Inflammatory macrophage treated with lipopolysaccharide for 1 hour (primary cell): ENCODE measurements around the gene SURF1.

ENCODE experiments used
- DNase-seq, 2 donors: peaks; one replicate each; pipeline ENCODE4 v3.0.0-alpha.2; 2020 to 2022

Gene SURF1

DNA sequence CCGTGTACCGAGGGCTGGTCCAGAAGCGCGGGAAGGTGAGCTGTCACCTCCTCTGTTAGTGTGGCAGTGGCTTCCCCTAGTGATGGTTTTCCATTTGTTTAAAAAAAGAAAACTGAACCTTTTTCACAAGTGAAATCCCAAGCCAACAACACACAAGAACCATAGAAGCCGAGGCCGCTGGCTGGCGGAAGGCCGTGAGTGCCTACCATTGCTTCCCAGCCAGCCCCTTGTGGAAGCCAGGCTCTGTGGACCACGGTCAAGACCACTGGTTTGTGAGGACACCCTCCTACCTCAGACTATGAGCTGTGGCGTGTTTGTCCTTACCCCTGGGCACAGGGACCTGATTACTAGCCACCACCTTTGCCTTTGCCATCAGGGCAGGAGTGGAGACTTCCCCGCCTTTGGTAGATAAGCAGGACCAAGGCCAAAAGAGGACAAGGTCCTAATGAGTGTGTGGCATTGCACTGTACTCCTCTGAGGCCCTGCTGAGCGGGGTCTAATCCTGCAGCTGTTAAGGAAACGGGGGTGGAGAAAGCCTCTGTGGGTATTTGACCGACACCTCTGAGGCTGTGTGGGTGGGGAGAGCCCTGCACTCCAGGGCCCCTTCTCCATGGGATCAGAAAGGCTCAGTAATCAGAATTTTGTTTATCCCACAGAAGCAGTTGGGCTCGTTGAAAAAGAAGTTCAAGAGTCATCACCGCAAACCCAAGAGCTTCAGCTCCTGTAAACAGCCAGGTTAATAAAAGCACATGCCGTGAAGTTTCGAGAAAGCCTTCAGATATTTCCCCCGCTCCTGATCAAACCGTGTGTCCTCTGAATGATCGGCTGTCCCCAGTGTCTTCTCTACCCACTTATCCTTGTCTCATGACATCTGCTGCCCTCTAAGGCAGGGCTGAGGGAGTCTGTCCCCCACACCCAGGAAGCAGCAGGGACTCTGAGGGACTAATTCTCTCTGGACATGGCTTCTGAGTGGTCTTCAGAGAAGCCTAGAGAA, 4.4 kb upstream of the SURF1 start:
- DNase-seq: no peak

DNA sequence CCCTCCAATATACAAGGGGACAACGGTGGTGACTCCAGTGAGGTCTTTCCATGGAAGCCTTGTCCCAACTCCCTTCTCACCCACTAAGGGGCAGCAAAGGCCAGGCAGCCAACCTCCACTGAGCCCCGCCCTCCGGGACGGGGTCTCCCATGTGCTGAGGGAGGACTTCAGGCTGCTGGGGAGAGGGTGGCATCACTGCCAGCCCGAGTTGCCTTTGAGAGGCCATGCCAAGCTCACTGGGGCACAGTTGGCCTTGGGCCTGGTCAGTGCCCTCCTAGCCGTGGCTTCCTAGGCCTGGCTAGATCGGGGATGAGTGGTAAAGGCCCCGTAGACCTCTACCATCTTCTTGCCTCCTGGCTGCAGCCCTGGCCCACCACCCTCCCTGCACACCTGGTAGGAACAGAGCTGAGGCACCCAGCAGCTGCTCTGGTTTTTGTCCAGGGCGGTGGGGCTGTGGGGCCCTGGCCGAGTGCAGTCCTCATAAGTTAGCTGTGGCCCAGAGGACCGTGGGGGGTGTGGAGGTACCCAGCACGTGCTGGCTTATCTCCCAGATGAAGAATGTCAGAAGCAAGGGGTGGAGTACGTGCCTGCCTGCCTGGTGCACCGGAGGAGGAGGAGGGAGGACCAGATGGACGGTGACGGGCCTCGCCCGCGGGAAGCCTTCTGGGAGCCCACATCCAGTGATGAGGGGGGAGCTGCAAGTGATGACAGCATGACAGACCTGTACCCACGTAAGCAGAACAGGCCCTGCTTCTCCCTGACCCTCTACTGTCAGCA, 3.3 kb upstream of the SURF1 start:
- DNase-seq: no peak

DNA sequence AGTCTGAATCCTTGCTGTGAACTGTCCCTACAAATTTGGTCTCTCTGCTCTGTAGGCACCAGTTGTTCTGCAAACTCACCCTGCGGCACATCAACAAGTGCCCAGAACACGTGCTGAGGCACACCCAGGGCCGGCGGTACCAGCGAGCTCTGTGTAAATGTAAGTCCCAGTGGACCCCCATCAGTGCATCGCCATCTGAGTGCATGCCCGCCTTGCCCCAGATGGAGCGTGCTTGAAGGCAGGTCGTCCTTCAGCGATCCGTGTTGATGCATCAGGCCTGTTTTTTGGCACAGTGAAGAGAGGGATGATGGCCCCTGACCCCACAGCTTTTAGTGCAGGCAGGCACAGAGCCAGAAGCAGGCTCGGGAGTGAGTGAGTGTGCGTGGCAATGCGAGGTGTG, 1.4 kb upstream of the SURF1 start:
- DNase-seq: no peak

DNA sequence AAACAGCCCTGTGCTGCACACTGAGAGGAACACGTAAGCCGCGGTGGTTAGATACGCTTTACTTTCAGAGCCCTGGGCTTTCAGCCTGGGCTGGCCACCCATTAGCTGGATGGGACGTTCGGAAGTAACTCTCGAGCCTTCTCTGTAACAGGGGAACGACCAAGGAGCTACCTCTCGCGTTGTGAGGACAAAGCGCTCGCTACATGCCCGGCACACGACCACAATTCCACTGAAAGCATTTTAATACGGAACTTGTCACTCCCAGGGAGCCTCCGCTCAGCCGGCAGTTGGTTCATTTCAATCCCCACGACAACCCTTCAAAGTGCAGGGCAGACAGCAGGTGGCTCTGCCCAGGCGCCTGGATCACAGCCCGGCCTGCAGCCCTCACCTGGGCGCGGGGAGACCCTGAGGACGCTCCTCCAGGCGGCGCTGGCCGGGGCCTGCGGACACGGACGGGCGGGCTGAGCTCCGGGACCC, 368 bp downstream of the SURF1 start:
- DNase-seq: no peak

DNA sequence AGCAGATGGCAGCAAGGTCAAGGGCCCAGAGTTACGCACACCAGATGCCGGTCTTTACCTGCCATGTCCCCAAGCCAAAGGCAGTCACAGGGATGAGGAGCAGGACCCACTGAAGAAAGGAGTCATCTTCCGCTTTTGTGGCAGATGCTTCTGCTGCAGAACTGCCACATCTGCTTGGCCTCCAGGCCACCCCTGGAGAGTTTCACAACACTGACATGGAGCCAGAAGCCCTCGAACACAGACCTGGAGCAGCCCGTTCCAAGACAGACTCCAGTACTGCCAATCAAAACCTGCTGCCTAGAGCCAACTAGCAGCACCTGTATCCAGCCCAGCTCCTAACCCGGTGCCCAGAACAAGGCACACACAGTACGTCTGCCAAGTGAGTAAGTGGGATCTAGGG, 1.5 kb downstream of the SURF1 start:
- no peak for DNase-seq

DNA sequence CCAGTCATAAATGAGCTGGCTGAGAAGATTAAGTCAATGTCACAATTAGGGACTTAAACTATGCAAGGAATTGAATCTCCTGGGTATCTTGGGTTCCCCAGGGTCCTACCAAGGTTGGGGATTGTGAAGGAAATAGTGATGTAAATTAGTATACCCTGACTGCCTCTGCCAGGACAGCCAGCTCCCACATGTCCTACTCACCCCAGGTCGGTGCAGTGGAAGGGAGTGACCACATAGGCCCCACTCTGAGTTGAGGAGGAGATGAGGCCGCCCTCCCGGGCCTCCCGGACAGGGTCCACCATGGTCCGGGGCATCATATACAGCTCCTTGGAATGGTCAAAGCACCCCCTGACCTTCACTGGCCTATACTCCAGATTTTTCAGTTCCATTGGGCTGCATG, 2.7 kb downstream of the SURF1 start:
- no peak for DNase-seq

DNA sequence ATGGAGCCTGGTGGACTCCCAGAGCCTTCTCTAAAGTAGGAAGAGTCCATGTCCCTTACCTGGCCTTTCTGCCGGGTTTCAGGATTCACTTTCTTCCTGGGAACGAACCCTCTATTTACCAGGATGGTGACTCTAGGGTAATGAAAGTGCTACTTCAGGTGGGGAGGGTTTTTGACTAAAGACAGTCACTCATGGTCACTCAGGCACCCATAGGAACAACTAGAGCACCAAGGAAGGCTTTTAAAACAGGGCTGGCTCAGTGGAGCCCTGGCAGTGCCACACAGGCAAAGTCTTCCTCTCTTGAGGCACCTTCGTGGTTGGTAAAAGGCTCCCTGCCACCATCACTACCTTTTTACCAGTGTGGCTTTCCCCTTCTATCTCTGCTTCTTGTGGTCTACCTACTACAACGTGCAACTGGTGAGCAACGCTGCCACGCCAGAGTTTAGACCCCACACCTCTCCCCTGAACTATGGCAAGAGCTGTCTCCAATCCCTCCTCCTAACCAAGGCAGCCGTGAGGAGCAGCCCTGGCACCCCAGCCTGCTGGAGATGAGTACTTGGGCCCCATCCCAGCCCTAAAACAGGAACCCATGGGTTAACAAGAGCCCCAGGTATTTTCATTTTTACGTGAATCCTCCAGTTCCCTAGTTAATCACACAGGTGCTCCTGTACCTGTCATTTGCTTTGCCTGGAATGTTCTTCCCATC, 3.5 kb downstream of the SURF1 start:
- no peak for DNase-seq

DNA sequence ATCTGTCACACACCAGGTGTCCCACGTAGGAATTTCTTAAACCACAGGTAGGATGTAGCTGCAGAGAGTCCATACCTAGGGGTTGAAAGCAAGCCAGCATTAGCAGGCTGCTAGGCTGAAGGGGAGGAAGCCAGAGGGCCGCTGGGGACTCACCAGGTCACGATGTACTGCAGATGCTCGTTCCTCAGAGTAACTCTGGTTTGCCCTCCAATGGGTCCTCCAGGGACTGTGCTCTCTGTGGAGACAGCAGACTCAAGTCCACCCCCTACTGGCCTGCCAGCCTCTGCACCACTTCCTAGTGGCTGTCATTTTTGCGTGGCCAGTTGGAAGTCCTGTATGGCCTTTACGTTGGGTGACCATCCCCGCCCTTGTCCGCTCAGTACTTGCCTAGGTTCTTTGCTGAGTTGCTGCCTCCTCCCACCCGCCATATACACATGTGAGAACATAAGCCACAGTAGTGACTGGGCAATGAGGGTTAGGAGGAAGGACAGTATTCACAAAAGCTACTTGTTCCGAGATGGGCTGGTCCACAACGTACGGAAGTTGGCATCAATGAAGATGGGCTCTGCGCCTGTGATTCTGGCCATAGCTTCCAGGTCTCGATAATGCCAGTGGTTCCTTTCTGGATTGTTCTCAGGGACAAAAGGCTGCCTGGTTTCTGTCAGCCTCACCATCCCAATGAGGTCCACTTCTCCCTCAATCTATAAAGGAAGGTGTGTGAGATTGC, 4.2 kb downstream of the SURF1 start:
- peak; percentile 63 to 71 for DNase-seq

DNA sequence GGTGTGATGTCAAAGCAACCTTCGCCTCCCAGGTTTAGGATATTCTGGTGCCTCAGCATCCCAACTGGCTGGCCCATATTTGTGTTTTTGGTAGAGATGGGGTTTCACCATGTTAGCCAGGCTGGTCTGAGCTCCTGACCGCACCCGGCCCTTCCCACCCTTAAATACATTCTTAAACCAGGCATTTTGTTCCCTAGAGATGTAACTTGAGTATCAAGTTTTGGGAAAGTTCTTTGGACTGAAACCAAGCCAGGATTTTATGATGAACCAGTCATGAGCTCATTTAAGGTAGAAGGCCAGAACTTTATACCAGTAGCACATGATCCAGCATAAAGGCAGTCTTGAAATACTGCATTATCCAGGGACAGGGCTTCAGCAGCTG, 4.8 kb downstream of the SURF1 start:
- DNase-seq: no peak

DNA sequence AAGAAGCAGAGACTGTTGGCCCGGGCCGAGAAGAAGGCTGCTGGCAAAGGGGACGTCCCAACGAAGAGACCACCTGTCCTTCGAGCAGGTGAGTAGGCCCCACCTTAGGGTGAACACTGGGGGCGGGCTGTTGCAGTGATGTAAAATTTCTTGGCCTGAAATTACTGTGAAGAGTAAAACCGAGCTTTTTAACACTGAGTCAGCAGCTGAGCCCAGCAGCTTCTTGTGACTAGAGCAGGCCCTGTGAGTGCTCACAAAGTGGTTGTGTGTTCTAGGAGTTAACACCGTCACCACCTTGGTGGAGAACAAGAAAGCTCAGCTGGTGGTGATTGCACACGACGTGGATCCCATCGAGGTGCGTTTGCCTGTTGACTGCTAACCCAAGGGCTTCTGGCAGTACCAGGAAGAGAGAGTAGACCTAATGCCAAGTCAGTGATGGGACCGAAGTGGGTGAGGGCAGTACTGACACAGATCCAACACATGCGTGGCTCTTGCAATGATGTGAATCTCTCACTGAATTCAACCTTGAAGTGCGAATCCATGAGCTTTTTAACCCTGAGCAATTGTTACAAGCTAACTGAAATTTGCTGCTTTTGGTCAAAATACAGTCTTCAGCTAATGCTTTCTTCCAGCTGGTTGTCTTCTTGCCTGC, 6.2 kb downstream of the SURF1 start:
- no peak for DNase-seq

DNA sequence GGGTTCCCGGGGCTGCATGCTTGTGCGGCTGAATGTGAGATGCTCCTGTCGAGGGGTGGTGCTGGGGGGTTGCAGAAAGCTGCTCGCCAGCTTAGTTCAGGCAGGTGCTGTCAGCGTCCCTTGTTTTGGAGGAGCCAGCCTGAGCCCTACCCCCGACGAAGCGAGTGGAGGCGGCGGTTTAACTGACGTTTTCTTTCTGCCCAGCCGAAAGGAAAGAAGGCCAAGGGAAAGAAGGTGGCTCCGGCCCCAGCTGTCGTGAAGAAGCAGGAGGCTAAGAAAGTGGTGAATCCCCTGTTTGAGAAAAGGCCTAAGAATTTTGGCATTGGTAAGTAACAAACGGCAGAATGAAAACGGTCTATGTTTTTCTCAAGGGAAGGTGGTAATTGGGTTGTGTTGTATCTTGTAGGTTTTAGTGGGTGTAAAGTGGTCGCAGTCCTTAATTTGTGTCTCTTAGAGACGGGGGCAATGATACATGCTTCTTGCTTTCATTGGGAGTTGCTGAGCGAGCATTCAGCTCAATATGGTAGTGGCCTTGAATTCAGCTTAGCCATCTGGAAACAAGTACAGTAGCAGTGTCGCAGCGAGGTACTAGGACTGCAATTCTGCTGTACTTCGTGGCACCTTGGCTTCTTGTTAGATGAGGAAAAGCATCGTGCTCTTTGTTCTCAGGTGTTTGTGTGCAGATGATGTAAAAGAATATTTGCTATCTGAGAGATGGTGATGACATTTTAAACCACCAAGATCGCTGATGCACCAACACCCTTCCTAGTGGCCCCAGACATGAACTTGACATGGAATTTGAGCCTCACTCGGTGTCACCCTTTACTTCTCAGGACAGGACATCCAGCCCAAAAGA, 7.3 kb downstream of the SURF1 start:
- no peak for DNase-seq

DNA sequence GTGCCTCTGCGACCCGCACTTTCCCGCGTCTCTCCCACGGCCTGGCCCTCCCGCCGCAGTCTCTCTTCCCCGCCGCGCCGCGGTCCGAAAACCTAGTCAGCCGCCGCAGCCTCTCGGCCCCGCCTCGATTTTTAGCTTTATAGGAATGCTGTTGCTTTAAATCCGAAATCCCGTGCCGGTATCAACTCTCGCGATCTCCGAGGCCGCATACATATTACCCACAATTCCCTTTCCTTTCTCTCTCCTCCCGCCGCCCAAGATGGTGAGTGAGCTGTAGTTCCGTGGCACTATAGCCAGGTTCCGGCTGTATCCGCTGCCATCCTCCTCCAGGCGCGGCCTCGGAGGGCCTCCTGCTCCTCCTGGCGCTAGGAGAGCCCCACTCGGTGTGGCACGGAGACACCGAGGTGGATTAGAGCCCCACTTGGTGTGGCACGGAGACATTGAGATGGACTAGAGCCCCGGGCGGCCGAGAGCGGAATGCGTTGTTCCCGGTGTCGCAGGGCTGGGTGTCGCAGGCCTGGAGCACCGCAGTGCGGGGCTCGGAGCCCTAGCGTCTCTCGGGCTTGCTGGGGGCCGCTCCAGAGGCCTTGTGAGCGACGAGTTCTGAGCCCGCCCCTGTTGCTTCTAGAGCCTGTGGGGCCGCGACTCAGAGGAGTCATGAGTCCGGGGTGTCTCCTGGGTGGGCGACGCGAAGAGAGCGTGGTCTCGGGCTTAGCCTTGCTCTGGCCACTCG, 8.1 kb downstream of the SURF1 start, which contains the start of the genes MED22 and RPL7A:
MED22 (minus strand) TSS at position 147 of the 733 bp plus-strand sequence. CDS start 1,469 bp downstream, outside the sequence.
RPL7A (plus strand) TSS at position 234 of the 733 bp plus-strand sequence; CDS start at position 260, 26 bp downstream.
- DNase-seq: peak; percentile 96 to 99

DNA sequence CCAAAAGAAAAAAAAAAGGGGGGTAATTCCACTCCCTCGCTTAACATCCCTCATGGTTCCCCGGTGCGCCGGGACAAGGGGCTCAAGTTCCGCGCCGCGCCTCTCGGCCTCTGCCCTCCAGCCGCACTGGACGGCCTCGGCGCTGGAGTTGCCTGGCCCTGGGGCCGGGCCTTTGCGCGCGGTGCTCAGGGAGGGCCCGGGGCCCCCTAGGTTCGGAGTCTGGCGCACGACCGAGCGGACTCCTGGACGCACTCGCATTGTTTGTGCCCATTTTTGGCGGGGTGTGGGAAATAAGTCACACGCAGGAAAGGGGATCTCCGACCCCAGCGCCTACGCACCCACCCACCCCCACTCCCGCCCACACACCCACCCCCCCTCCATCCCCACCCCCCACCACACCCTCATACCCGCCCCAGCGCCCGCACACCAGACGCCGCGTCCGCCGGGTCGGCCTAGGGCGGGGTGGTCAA, 8.7 kb downstream of the SURF1 start:
- DNase-seq: peak; percentile 27 to 31

DNA sequence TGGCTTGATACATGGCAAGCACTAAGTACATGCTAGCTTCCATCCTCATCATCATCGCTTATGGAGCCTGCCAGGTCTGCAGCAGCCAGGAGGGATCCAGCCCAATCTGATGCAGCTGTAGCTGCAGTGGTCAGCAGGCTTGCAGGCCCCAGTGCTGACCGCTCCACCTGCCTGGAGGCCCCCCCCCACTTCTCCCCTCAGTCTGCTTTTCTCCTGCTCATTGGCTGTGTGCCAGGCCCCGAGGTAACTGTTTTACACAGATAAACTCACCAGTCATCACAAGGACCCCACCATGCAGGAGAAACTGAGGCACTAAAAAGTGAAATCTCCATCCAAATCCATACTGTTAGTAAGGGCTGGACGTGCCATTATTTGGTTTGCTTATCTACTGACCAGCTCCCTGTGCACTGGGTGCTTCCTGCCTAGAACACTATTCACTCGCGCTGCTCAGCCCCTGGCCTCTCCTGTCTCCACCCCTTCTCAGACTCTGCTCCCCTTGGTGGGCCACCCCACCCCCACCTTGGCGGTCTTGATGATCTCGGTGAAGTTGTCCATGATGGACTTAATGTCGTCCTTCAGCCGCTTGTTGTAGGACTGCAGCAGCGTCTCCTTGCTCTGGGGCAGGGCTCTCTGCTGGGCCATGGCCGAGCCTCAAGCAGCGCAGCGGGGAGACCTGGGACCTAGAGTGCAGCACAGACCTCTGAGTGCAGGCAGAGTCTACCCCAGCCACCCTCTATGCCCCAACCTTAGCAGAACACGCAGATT, 10.1 kb downstream of the SURF1 start:
- DNase-seq: no peak

DNA sequence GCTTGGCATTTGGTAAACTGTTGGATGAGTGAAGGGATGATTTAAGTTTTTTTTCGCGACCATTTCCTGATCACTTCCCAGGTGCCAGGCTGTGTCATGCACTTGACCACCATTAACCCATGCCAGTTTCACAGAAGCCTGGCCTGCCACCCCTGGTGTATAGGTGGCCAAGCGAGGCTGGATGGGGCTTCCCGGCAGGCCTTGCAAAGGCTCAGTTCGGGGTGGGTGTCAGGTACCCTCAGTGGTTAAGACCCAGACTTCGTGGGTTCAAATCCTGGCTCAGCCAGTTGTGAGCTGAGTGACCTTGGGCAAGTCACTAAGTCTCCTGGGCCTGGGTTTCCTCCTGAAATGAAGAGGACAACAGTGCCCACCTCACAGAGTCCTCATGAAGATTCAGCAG, 10.7 kb downstream of the SURF1 start:
- DNase-seq: no peak

DNA sequence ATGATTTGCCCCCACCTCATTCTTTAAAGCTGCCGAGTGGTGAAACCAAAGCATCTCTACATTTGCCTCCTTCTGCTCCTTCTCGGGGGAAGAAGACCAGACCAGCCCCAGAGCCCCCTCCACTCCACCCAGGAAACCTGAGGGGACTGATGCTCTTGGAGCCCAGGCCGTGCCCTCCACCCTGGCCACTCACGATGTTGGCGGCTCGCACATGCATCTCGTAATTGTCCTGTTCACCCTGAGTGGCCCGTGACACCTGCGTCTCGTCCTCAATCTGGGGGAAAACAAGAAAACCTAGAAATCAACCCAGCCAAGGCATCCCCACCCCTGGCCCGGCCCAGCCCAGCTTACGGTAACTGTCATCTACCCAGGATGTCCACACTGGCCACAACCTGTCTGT, 11.3 kb downstream of the SURF1 start:
- no peak for DNase-seq

DNA sequence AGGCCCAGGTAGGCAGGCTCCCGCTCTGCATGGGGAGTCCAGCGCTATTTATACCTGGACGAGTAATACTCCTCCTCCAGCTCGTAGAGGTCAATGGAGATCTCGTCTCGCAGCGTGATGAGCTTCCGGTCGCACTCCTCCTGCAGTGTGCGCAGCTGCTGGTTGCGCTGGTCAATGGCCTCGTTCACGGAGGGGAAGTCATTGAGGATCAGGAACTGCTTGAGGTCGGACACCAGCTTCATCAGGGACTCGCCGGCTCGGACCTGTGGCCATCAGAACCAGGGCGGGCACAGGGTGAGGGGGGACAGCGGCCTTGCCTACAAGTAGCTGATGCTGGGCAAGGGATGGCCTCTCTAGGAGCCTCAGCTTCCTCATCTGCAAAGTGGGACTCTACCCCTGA, 12.2 kb downstream of the SURF1 start:
- DNase-seq: no peak

DNA sequence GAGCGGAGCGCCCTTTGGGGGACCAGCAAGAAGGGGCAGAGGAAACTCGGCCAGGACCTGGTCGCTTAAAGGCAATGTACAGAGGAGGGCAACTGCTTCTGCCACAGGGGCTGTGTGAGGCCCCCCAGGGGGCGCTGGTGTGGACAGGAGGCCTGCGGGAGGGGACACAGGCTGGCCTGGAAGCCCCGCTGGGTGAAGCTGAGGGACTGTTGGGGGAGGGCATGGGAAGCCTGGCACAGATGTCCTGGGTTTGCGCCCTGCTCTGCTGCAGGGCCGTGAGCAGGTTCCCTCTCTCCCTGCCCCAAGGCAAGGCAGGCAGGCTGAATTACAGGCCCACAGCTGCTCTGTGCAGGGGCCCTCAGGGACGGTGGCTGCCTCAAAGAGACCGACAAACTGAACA, 13.7 kb downstream of the SURF1 start:
- DNase-seq: no peak

DNA sequence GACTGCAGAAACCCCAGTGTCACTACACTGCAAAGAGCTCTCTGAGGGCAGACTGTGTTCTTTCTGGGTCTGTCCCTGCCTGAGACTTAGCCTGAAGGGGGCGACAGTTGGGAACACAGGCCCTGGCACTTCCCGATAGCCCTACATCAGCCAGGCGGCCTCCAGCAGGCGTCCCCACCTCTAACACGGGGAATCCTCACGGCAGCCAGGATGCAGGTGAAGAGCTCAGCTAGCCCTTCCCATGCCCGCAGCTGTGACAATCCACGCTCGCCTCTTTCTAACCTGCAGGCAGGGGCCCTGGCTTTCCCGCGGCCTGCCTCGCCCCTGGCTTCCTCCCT, 14.2 kb downstream of the SURF1 start:
- DNase-seq: no peak
